Glutamatergic neuron (in vitro differentiated cells): Measurements from ENCODE around the gene CLASP2. TPM values are rescaled to one million over a fixed set of nuclear protein-coding genes. Genes with fewer than 3 reads are reported as not detected.
A peak's percentile ranks its signal among the peaks of the same experiment; 100 is the strongest.

ENCODE experiments used
- DNase-seq: peaks from one replicate; pipeline ENCODE4 v3.0.0; 2022
- H3K27ac Mint-ChIP-seq: one replicate; pipeline ENCODE4 v1.8.0; 2020; ENCODE audit warnings: mild to moderate bottlenecking, mixed read lengths, inconsistent platforms; ENCODE audit not compliant: unreplicated experiment
- H3K27me3 Mint-ChIP-seq: one replicate; pipeline ENCODE4 v1.8.0; 2020; ENCODE audit warnings: mild to moderate bottlenecking, moderate library complexity, mixed read lengths, inconsistent platforms; ENCODE audit not compliant: unreplicated experiment
- H3K36me3 Mint-ChIP-seq: one replicate; pipeline ENCODE4 v1.8.0; 2020; ENCODE audit warnings: mild to moderate bottlenecking, mixed read lengths, inconsistent platforms; ENCODE audit not compliant: unreplicated experiment
- H3K4me1 Mint-ChIP-seq: one replicate; pipeline ENCODE4 v1.8.0; 2020; ENCODE audit warnings: mild to moderate bottlenecking, low read depth, mixed read lengths, inconsistent platforms; ENCODE audit not compliant: unreplicated experiment
- H3K4me3 Mint-ChIP-seq: one replicate; pipeline ENCODE4 v1.8.0; 2020; ENCODE audit warnings: mild to moderate bottlenecking, mixed read lengths, inconsistent platforms; ENCODE audit not compliant: unreplicated experiment
- H3K9me3 Mint-ChIP-seq: one replicate; pipeline ENCODE4 v1.8.0; 2020; ENCODE audit warnings: mild to moderate bottlenecking, moderate library complexity, mixed read lengths, inconsistent platforms; ENCODE audit not compliant: unreplicated experiment
- total RNA-seq: library from RNA; stranded (reverse); fragmentation: NEBNext Ultra II Directional; extraction: Animal tissue kit (Norgen Biotek cat#: 25700); gene quantifications from one replicate; pipeline ENCODE4 v1.2.1, GENCODE V29; 2021; ENCODE audit not compliant: unreplicated experiment
- TF ChIP-seq, protein P1 (sequence below): fragments of 200-600 bp; sonication (generic); IDR thresholded peaks from one replicate; pipeline ENCODE4 v1.5.0; 2021; ENCODE audit not compliant: partially characterized antibody, unreplicated experiment

Gene CLASP2
- total RNA-seq, 1 donor from 2014 or later: 384 TPM

DNA sequence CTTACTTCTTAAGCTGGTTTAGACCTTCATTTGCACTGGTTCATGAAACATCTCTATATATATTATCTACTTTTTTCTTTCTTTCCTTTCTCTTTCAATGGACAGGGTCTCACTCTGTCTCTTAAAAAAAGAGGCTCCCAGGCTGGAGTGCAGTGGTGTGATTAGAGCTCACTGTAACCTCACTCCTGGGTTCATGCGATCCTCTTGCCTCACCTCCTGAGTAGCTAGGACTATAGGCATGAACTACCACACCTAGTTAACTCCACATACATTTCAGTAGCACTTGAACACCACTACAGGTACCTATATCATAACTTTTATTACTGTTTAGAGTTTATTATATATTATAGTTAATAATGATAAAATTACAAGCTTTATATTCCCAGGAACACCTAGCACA is 160.8 kb downstream of the CLASP2 start:
- TF ChIP-seq, protein P1, sequence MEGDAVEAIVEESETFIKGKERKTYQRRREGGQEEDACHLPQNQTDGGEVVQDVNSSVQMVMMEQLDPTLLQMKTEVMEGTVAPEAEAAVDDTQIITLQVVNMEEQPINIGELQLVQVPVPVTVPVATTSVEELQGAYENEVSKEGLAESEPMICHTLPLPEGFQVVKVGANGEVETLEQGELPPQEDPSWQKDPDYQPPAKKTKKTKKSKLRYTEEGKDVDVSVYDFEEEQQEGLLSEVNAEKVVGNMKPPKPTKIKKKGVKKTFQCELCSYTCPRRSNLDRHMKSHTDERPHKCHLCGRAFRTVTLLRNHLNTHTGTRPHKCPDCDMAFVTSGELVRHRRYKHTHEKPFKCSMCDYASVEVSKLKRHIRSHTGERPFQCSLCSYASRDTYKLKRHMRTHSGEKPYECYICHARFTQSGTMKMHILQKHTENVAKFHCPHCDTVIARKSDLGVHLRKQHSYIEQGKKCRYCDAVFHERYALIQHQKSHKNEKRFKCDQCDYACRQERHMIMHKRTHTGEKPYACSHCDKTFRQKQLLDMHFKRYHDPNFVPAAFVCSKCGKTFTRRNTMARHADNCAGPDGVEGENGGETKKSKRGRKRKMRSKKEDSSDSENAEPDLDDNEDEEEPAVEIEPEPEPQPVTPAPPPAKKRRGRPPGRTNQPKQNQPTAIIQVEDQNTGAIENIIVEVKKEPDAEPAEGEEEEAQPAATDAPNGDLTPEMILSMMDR: no peak
- no peak for DNase-seq
- H3K27ac Mint-ChIP-seq: no peak overlapping the region
- no peaks in the 10 kb centered on the region for H3K9me3 Mint-ChIP-seq
- H3K27me3 Mint-ChIP-seq: no peaks in the 10 kb centered on the region
- peaks cover 4% of the 10 kb centered on the region for H3K36me3 Mint-ChIP-seq
- no peak overlapping the region for H3K4me3 Mint-ChIP-seq
- no peaks in the 10 kb centered on the region for H3K4me1 Mint-ChIP-seq

DNA sequence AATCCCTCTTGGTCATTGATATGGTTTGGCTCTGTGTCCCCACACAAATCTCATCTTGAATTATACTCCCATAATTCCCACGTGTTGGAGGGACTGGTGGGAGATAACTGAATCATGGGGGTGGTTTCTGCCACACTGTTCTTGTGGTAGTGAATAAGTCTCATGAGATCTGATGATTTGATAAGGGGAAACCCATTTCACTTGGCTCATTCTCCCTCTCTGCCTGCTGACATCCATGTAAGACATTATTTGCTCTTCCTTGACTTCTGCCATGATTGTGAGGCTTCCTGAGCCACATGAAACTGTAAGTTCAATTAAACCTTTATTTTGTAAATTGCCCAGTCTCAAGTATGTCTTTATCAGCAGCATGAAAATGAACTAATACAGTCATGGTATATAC is 171.0 kb downstream of the CLASP2 start:
- peaks cover 2% of the 10 kb centered on the region for H3K27me3 Mint-ChIP-seq

DNA sequence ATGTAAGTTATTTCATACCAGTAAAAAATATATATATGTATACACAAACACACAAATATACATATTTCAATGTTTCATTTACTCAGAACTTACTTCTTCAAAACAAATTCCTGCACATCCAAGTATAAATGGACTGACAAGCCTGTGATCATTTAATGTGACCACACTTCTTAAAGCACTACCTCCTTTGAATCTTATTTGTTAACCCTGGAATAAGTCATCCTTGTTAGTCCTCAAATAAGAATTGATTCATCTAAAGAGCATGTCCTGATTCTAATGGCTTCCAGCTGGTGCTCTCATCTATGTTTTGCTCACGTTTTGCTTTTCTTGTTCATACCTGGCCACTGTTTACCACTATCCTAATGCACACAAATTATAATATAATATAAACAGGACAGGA is 173.9 kb downstream of the CLASP2 start:
- DNase-seq: no peak
- Mint-ChIP-seq H3K4me3 (no peak overlapping the region), H3K4me1 (no peaks in the 10 kb centered on the region), H3K27ac (no peak overlapping the region), H3K9me3 (peaks cover 2% of the 10 kb centered on the region), H3K36me3 (peaks cover 11% of the 10 kb centered on the region), H3K27me3 (peaks cover 1% of the 10 kb centered on the region)
- TF ChIP-seq, protein P1: no peak

More for the DNA sequence above, 171.0 kb downstream of the CLASP2 start:
- DNase-seq: no peak
- Mint-ChIP-seq H3K36me3 (peaks cover 11% of the 10 kb centered on the region), H3K4me3 (no peak overlapping the region), H3K27ac (no peak overlapping the region), H3K9me3 (peaks cover 2% of the 10 kb centered on the region), H3K4me1 (no peaks in the 10 kb centered on the region)
- TF ChIP-seq, protein P1: no peak

DNA sequence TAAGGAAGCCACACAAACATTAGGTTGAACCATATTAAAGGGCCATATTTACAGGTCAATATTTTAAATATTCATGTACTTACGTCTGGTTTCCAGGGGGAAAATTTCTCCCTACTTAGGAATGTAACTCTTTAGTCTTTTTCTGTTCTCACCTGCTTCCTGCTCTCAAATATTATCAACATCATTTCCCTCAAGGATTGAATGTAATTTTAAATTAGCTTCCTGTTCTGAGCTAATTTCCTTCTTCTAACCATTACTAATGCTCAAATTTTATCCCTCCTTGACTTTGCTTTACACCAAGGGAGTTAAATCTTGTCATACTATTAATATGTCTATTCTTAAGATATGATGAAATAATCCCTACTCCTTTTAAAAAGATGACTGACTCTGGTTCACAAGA is 174.5 kb downstream of the CLASP2 start:
- no peaks in the 10 kb centered on the region for H3K27me3 Mint-ChIP-seq
- peaks cover 2% of the 10 kb centered on the region for H3K9me3 Mint-ChIP-seq
- H3K4me1 Mint-ChIP-seq: no peaks in the 10 kb centered on the region
- DNase-seq: no peak
- H3K36me3 Mint-ChIP-seq: peaks cover 11% of the 10 kb centered on the region
- H3K4me3 Mint-ChIP-seq: no peak overlapping the region
- TF ChIP-seq, protein P1: no peak
- H3K27ac Mint-ChIP-seq: no peak overlapping the region

DNA sequence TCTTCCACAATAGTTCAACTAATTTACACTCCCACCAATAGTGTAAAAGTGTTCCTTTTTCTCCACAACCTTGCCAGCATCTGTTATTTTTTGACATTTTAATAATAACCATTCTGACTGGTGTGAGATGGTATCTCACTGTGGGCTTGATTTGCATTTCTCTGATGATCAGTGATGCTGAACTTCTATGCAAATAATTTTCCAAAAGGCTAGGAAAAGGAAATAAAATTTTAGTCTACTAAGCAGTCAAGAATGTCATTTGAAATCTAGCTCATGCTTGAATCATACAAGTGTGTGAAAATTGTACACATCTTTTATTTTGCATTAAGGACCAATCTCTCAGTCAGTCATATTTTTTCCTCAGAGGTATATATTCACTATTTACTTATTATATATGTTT is 176.1 kb downstream of the CLASP2 start:
- Mint-ChIP-seq H3K4me1 (no peaks in the 10 kb centered on the region), H3K36me3 (peaks cover 11% of the 10 kb centered on the region), H3K27me3 (peaks cover 2% of the 10 kb centered on the region), H3K9me3 (peaks cover 2% of the 10 kb centered on the region), H3K27ac (peak overlapping the region; percentile 33), H3K4me3 (no peak overlapping the region)
- TF ChIP-seq, protein P1: no peak
- DNase-seq: no peak
